A549 treated with AZD2906 at 1 μM for 4 hours (cell line): ENCODE measurements around the gene LAS1L. TPM values are rescaled to one million over a fixed set of nuclear protein-coding genes. Genes with fewer than 3 reads are reported as not detected.

Experiments
- total RNA-seq: library from RNA; stranded (reverse); fragments of 200-300 nt; extraction: Qiagen RNA extraction; gene quantifications from 5 replicates; pipeline ENCODE4 v1.2.3, GENCODE V29; 2022

LAS1L gene
- 61.6 to 67.1 TPM (median 65.0 TPM) in 5 replicates for total RNA-seq

DNA sequence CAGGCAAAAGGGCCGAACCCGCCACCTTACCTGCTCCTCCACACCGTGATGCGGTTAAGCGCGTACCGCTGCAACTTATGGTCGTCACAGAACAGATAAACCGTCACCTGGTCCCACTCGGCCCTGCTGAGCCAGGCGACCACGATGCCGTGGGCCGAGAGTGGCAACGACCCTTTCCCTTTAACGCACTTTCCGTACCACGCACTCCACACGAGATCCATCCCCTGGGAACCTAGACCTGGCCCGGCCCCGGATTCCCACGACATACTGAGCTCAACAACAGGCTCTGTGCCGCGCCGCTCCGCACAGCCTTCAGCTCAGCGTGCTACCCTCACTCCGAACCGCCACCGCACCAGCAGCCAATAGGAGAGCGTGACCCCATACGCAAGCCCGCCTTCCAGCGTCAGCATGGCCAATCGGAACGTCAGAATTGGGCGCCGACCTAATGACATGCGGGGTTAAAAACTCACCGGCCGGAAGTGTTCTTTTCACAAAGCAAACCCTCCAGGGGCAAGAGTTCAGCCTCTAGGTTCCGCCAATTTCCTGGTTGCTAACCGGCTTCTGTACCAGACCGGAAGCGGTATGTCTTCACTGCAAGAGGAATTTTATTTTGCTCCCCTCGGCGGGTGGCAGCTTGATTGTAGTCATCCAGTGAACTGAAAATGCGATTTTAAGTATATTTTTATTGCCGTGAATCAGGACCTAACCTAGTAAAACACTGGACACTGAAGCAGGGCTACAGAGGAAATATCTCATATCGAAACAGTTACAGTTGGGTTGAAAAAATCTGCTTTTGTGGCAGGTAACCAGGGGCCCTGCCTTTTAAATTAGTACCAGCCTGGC is at the start of gene LAS1L:
Gene LAS1L, minus strand, starts transcription at position 338 of the 843 bp plus-strand sequence. Its CDS starts 72 bp downstream, at position 266.

Other genes starting within 250 kb of the LAS1L start
- gene MSN, start 132.9 kb upstream of the LAS1L start, total RNA-seq = 242 to 343 TPM (median 288 TPM) in 5 replicates